Transverse colon (tissue), 4 donors: Measurements from ENCODE around the gene DST.

ENCODE experiments used
- CTCF ChIP-seq, 5 experiments: fragments of 200-600 bp in 3 of 5; fragments of 450-650 bp in 2 of 5; sonication (generic) in 3 of 5; IDR thresholded peaks; 1 replicate in 2 of 5; 2 replicates in 3 of 5; pipeline ENCODE4 v1.5.1; 2016 to 2017; ENCODE audit warnings: antibody characterized with exemption in 5 of 5, inconsistent platforms in 3 of 5, mild to moderate bottlenecking in 2 of 5, moderate library complexity in 1 of 5
- POLR2A ChIP-seq: fragments of 450-650 bp; IDR thresholded peaks from one replicate; pipeline ENCODE4 v1.6.1; 2016; ENCODE audit warnings: antibody characterized with exemption, mild to moderate bottlenecking, moderate library complexity
- POLR2AphosphoS5 ChIP-seq, 3 donors: sonication (generic); formaldehyde crosslinking; IDR thresholded peaks; one replicate each; pipeline ENCODE4 v1.6.1; 2016; ENCODE audit warnings: antibody characterized with exemption in 3 of 3

- TF ChIP-seq CTCF (IDR thresholded peaks at IDR 0.05): no peak
- no peak for TF ChIP-seq POLR2A
- no peak for TF ChIP-seq POLR2AphosphoS5 (IDR thresholded peaks at IDR 0.05)
These were observed 103.8 kb downstream of the DST start for GRCh38 chr6:56538851-56539250.
